ENCODE measurements around the gene ITGA5.

ITGA5 gene

DNA sequence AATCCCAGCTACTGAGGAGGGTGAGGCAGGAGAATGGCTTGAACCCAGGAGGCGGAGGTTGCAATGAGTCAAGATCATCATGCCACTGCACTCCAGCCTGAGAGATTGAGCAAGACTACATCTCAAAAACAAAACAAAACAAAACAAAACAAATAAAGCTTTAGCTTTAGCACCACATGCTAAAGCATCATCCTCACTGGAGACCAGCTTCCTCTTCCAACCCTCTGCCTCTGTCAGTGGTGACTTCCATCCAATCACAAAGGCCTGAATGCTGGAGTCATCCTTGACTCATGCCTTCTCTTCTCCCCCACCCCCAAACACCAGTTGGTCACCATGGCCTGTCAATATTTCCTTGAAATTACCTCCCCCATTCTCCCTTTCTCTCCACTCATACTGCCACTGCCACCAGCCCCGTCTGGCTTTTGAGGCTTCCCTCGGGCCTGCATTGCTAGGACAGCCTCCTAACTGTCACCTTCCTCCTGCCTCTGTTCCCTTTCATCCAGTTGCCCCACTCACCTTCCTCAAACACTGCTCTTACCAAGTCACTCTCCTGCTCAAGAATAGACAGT is 35.9 kb downstream of the ITGA5 start:
- peak; percentile 98 for DNase-seq (ENCODE audit: low read depth)
- no peak overlapping the region for H3K4me3 ChIP-seq (ENCODE audit: low read depth, low read length)
- TF ChIP-seq, protein P1, sequence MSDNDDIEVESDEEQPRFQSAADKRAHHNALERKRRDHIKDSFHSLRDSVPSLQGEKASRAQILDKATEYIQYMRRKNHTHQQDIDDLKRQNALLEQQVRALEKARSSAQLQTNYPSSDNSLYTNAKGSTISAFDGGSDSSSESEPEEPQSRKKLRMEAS (IDR thresholded peaks at IDR 0.05; ENCODE audit: low read depth, low read length), result peak; percentile 48
- TF ChIP-seq POLR2A (IDR thresholded peaks at IDR 0.05; ENCODE audit: extremely low read depth, insufficient read length) (no peak), MYC (IDR thresholded peaks at IDR 0.05; ENCODE audit: low read depth, low read length) (no peak)
- TF ChIP-seq, protein P2, sequence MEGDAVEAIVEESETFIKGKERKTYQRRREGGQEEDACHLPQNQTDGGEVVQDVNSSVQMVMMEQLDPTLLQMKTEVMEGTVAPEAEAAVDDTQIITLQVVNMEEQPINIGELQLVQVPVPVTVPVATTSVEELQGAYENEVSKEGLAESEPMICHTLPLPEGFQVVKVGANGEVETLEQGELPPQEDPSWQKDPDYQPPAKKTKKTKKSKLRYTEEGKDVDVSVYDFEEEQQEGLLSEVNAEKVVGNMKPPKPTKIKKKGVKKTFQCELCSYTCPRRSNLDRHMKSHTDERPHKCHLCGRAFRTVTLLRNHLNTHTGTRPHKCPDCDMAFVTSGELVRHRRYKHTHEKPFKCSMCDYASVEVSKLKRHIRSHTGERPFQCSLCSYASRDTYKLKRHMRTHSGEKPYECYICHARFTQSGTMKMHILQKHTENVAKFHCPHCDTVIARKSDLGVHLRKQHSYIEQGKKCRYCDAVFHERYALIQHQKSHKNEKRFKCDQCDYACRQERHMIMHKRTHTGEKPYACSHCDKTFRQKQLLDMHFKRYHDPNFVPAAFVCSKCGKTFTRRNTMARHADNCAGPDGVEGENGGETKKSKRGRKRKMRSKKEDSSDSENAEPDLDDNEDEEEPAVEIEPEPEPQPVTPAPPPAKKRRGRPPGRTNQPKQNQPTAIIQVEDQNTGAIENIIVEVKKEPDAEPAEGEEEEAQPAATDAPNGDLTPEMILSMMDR (IDR thresholded peaks at IDR 0.05; ENCODE audit: low read depth, low read length), result no peak

DNA sequence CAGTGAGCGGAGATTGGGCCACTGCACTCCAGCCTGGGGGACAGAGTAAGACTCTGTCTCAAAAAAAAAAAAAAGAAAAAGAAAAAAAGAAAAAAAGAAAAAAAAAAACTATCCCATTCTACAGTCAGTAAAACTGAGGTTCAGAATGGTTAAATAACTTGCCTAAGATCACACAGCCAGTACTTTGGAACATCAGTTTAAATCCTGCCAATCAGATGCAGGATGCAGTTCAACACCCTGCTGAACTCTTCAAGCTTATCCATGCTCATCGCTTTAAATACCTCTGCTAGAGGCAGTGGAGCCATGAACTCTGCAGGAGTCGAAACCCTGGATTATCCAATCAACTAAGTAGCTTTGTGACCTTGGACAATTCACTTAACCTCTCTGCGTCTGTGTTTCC is 37.9 kb downstream of the ITGA5 start:
- H3K4me3 ChIP-seq (ENCODE audit: low read depth, low read length), result no peak overlapping the region
- TF ChIP-seq MYC (IDR thresholded peaks at IDR 0.05; ENCODE audit: low read depth, low read length), result no peak
- DNase-seq (ENCODE audit: low read depth), result no peak

DNA sequence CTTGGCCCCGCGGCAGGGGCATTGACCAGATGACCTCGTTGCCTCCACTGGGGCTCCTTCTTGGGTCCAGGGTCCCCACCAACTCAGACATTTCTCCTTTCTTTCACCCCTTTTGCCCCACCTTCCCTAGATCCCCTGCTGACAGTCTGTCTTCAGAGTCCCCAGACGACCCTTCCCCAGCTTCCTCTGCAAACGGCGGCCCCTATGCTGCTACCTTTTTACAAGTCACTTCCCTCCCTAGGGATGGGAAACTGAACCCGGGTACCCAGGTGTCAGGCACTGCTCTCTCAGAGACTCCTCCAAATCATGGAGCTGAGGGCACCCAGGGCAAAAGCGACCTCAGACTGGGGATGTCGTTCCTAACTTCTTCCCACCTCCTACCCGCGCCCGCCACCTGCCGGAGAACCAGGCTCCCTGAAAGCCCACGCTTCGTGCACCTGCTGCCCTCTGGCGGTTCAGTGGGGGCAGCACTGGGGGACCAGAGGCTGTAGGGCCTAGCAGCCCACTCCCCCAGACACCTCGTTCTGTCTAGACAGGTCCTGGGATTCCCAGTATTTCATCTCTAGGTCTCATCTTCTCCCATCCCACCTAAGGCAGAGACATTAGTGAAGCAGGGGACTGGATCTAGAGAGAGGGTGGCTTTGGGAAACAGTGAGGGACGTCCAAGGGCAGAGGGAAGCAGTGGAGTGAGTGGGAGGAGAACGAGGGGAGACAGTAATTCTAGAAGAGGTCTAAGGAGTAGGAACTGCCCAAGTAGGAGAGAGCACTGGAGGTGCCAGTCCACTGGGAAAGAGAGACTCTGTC is 39.5 kb downstream of the ITGA5 start:
- TF ChIP-seq POLR2A (IDR thresholded peaks at IDR 0.05; ENCODE audit: extremely low read depth, insufficient read length) (no peak), MYC (IDR thresholded peaks at IDR 0.05; ENCODE audit: low read depth, low read length) (0 out of 2 replicates have a peak, but pooled peaks have one; percentile 36)
- TF ChIP-seq, protein P2 (IDR thresholded peaks at IDR 0.05; ENCODE audit: low read depth, low read length), result peak; percentile 100
- TF ChIP-seq, protein P1 (IDR thresholded peaks at IDR 0.05; ENCODE audit: low read depth, low read length), result 0 out of 2 replicates have a peak, but pooled peaks have one; percentile 53
- H3K4me3 ChIP-seq (ENCODE audit: low read depth, low read length), result no peak overlapping the region
- peak; percentile 89 for DNase-seq (ENCODE audit: low read depth)

DNA sequence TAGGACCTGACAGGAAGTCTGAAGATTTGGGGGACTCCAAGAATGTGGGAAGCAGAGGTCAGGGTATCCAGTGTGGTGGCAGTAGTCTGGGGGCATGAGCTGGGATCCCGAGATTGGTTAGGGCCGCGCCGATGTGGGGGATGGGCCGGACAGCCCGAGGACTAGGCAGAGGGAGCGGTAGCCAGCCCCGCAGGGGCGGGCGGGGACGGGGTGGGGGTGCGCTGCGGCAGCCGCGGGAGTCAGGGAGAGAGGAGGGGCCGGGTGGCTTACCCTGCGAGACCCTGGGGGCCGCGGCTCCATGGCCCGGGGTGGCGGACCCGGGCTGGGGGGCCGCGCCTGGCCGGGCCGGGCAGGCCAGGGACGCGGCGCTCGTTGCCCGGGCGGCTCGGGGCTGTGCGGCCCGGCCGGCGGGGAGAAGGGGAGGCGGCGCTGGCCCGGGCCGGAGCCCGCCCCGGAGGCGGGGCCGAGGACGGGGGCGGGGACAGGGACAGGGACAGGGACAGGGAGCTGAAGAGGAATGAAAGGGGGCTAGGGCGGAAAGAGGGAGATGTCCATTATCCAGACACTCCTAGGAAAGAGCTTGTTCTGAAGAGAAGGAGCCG is 40.2 kb downstream of the ITGA5 start:
- DNase-seq (ENCODE audit: low read depth), result no peak
- H3K4me3 ChIP-seq (ENCODE audit: low read depth, low read length), result no peak overlapping the region
- TF ChIP-seq MYC (IDR thresholded peaks at IDR 0.05; ENCODE audit: low read depth, low read length), result no peak
- TF ChIP-seq, protein P1 (IDR thresholded peaks at IDR 0.05; ENCODE audit: low read depth, low read length), result no peak
- TF ChIP-seq, protein P2 (IDR thresholded peaks at IDR 0.05; ENCODE audit: low read depth, low read length), result no peak
- TF ChIP-seq POLR2A (IDR thresholded peaks at IDR 0.05; ENCODE audit: extremely low read depth, insufficient read length), result no peak

DNA sequence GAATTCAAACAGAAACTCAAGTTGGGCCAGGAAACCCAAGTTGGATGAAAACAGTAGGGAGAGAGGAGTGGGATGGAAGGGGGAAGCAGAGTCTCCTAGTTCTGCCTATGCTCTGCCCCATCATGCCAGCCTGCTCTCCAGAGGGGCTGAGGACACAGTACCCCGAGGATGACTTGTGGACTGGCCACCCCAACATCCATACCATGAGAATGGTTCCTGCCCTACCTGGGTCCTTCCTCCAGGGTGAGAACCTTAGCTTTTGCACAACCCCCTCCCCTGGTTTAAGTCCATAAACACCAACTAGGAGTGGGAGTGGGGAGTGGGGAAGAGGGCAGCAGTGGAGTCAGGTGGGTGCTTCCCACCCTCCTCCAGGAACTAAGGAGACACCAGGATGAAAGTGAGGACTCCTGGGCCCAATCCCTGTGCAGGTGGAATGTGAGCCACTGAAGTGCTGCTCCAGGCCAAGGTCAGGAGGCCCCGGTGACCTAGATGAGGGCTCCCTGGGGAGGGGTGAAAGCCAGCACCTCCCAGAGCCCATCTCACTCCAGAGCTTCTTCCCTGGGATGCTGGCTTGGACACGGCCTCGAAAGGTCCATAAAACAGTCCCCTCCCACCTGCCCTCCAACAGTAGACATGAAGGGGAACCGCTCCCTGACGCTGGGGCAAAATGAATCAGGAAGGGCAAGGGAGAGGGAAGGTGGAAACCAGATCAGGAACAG is 41.1 kb downstream of the ITGA5 start:
- TF ChIP-seq, protein P1 (IDR thresholded peaks at IDR 0.05; ENCODE audit: low read depth, low read length), result no peak
- TF ChIP-seq, protein P2 (IDR thresholded peaks at IDR 0.05; ENCODE audit: low read depth, low read length), result no peak
- TF ChIP-seq MYC (IDR thresholded peaks at IDR 0.05; ENCODE audit: low read depth, low read length) (no peak), POLR2A (IDR thresholded peaks at IDR 0.05; ENCODE audit: extremely low read depth, insufficient read length) (no peak)
- no peak overlapping the region for H3K4me3 ChIP-seq (ENCODE audit: low read depth, low read length)

More for the DNA sequence above, 41.1 kb downstream of the ITGA5 start:
- DNase-seq (ENCODE audit: low read depth), result no peak

All from NB4 (cell line).